HG02610 (cell line): ENCODE results near the gene PLEKHA5.
"Not testable (repeated sequence)": the region's sequence is repeated elsewhere in the genome, so short reads cannot be mapped to it uniquely, and the experiment has no call there.

Experiments used
- ATAC-seq: cut with Tn5 transposase; IDR thresholded peaks from one replicate; pipeline ENCODE4 v1.9.1; 2021; ENCODE audit warnings: mild to moderate bottlenecking, moderate library complexity; ENCODE audit not compliant: unreplicated experiment

The PLEKHA5 gene

GRCh38 chr12:19273482-19274330, 144.2 kb downstream of the PLEKHA5 start:
- ATAC-seq, result no peak

GRCh38 chr12:19276767-19277166, 147.2 kb downstream of the PLEKHA5 start:
- ATAC-seq, result no peak

GRCh38 chr12:19277711-19278110, 148.2 kb downstream of the PLEKHA5 start:
- ATAC-seq, result no peak

GRCh38 chr12:19278407-19278806, 148.9 kb downstream of the PLEKHA5 start:
- no peak for ATAC-seq

GRCh38 chr12:19282133-19282699, 152.7 kb downstream of the PLEKHA5 start:
- no peak for ATAC-seq

GRCh38 chr12:19284658-19285057, 155.1 kb downstream of the PLEKHA5 start:
- no peak for ATAC-seq

- no peak for ATAC-seq
Measured at GRCh38 chr12:19285793-19286448, 156.4 kb downstream of the PLEKHA5 start.

GRCh38 chr12:19287302-19287701, 157.8 kb downstream of the PLEKHA5 start:
- ATAC-seq, result no peak

- ATAC-seq, result no peak
Measured at GRCh38 chr12:19288161-19288560, 158.6 kb downstream of the PLEKHA5 start.

GRCh38 chr12:19288603-19289244, 159.2 kb downstream of the PLEKHA5 start:
- ATAC-seq, result no peak

GRCh38 chr12:19298836-19299605, 169.5 kb downstream of the PLEKHA5 start:
- ATAC-seq, result no peak

- ATAC-seq, result no peak
Measured at GRCh38 chr12:19299765-19300164, 170.2 kb downstream of the PLEKHA5 start.

GRCh38 chr12:19301223-19301622, 171.7 kb downstream of the PLEKHA5 start:
- ATAC-seq, result no peak

- no peak for ATAC-seq
Measured at GRCh38 chr12:19301688-19302087, 172.2 kb downstream of the PLEKHA5 start.

- ATAC-seq, result no peak
Measured at GRCh38 chr12:19302100-19302640, 172.6 kb downstream of the PLEKHA5 start.

- no peak for ATAC-seq
Measured at GRCh38 chr12:19303496-19303895, 174.0 kb downstream of the PLEKHA5 start.

- ATAC-seq, result no peak
Measured at GRCh38 chr12:19304149-19304750, 174.7 kb downstream of the PLEKHA5 start.

- ATAC-seq, result not testable (repeated sequence)
Measured at GRCh38 chr12:19305621-19306020, 176.1 kb downstream of the PLEKHA5 start.

- ATAC-seq, result no peak
Measured at GRCh38 chr12:19306366-19306765, 176.8 kb downstream of the PLEKHA5 start.

- ATAC-seq, result no peak
Measured at GRCh38 chr12:19307451-19307850, 177.9 kb downstream of the PLEKHA5 start.
